WTC11 (cell line): Measurements from ENCODE around the gene CLDN20. TPM values are rescaled to one million over a fixed set of nuclear protein-coding genes. Genes with fewer than 3 reads are reported as not detected.

Source experiments
- ATAC-seq: fragments of 200-7000 bp; cut with Tn5 transposase; 2 replicates; pipeline ENCODE4 v1.10.0; 2021; ENCODE audit warnings: mild to moderate bottlenecking, moderate library complexity
- CTCF ChIA-PET: fragments of 300-600 bp; sonication (Branson Sonifier 250); formaldehyde crosslinking; loops from one replicate; lab custom pipeline; 2021; ENCODE audit warnings: antibody characterized with exemption; lab: Charles Lee
- POLR2A ChIA-PET: fragments of 350-600 bp; sonication (Branson Sonifier 250); formaldehyde crosslinking; loops from one replicate; lab custom pipeline; 2021; ENCODE audit warnings: antibody characterized with exemption; lab: Charles Lee
- DNase-seq: peaks from one replicate; pipeline ENCODE4 v3.0.0; 2021; ENCODE audit warnings: low spot score
- H3K27ac Mint-ChIP-seq: 2 replicates; pipeline ENCODE4 v1.8.0; 2021; ENCODE audit warnings: mixed read lengths
- H3K27me3 Mint-ChIP-seq: 2 replicates; pipeline ENCODE4 v1.8.0; 2021; ENCODE audit warnings: low read depth, mild to moderate bottlenecking, moderate library complexity, mixed read lengths
- H3K36me3 Mint-ChIP-seq: 2 replicates; pipeline ENCODE4 v1.8.0; 2021; ENCODE audit warnings: mixed read lengths
- H3K4me1 Mint-ChIP-seq: 2 replicates; pipeline ENCODE4 v1.8.0; 2022; ENCODE audit warnings: mixed read lengths
- H3K4me3 Mint-ChIP-seq: 2 replicates; pipeline ENCODE4 v1.8.0; 2021; ENCODE audit warnings: mild to moderate bottlenecking, moderate library complexity, mixed read lengths
- H3K9me3 Mint-ChIP-seq: 2 replicates; pipeline ENCODE4 v1.8.0; 2021; ENCODE audit warnings: mixed read lengths
- AFF4 ChIP-seq: sonication (generic); formaldehyde crosslinking; IDR thresholded peaks from 2 replicates; pipeline ENCODE4 v1.8.1; 2023; ENCODE audit warnings: mild to moderate bottlenecking, missing genetic modification reagents, borderline replicate concordance
- ATF6 ChIP-seq: sonication (generic); formaldehyde crosslinking; IDR thresholded peaks from 2 replicates; pipeline ENCODE4 v1.8.1; 2023; ENCODE audit warnings: mild to moderate bottlenecking, missing genetic modification reagents
- E2F4 ChIP-seq: sonication (generic); formaldehyde crosslinking; IDR thresholded peaks from 2 replicates; pipeline ENCODE4 v1.8.1; 2022; ENCODE audit warnings: low read depth, mild to moderate bottlenecking, moderate library complexity, missing genetic modification reagents, borderline replicate concordance
- E2F5 ChIP-seq: sonication (generic); formaldehyde crosslinking; IDR thresholded peaks from 2 replicates; pipeline ENCODE4 v1.8.1; 2022; ENCODE audit warnings: mild to moderate bottlenecking, moderate library complexity, missing genetic modification reagents
- ERG ChIP-seq: fragments of 250-450 bp; sonication (Bioruptor Pico); IDR thresholded peaks from 2 replicates; pipeline ENCODE4 v1.8.0; 2021; ENCODE audit warnings: mild to moderate bottlenecking
- GTF2I ChIP-seq: fragments of 250-450 bp; sonication (Bioruptor Pico); conservative IDR thresholded peaks from 2 replicates; pipeline ENCODE4 v1.4.0; 2021; ENCODE audit warnings: mild to moderate bottlenecking
- IRF2 ChIP-seq: sonication (generic); formaldehyde crosslinking; IDR thresholded peaks from 2 replicates; pipeline ENCODE4 v1.8.0; 2022; ENCODE audit warnings: low read depth, missing genetic modification reagents, borderline replicate concordance
- JAZF1 ChIP-seq: fragments of 250-450 bp; sonication (Bioruptor Pico); IDR thresholded peaks from 2 replicates; pipeline ENCODE4 v1.9.0; 2021; ENCODE audit warnings: moderate library complexity, mild to moderate bottlenecking, inconsistent platforms
- JUN ChIP-seq: sonication (generic); formaldehyde crosslinking; IDR thresholded peaks from 2 replicates; pipeline ENCODE4 v1.8.0; 2023; ENCODE audit warnings: mild to moderate bottlenecking, missing genetic modification reagents
- KAT7 ChIP-seq: sonication (generic); formaldehyde crosslinking; IDR thresholded peaks from 2 replicates; pipeline ENCODE4 v1.8.1; 2023; ENCODE audit warnings: missing genetic modification reagents, mild to moderate bottlenecking, borderline replicate concordance
- NFE2L1 ChIP-seq: sonication (generic); formaldehyde crosslinking; IDR thresholded peaks from 2 replicates; pipeline ENCODE4 v1.8.1; 2023; ENCODE audit warnings: missing genetic modification reagents
- NR1H2 ChIP-seq: sonication (generic); formaldehyde crosslinking; IDR thresholded peaks from 2 replicates; pipeline ENCODE4 v1.9.0; 2021; ENCODE audit warnings: mild to moderate bottlenecking, moderate library complexity, missing genetic modification reagents
- NR2C2 ChIP-seq: sonication (generic); formaldehyde crosslinking; IDR thresholded peaks from 2 replicates; pipeline ENCODE4 v1.8.0; 2022; ENCODE audit warnings: mild to moderate bottlenecking, missing genetic modification reagents
- RELA ChIP-seq: sonication (generic); formaldehyde crosslinking; IDR thresholded peaks from 2 replicates; pipeline ENCODE4 v1.8.1; 2022; ENCODE audit warnings: missing genetic modification reagents, mild to moderate bottlenecking, borderline replicate concordance
- RORB ChIP-seq: fragments of 250-450 bp; sonication (Bioruptor Pico); IDR thresholded peaks from 2 replicates; pipeline ENCODE4 v1.9.0; 2021; ENCODE audit warnings: mild to moderate bottlenecking
- SMAD3 ChIP-seq: sonication (generic); formaldehyde crosslinking; IDR thresholded peaks from 2 replicates; pipeline ENCODE4 v1.8.0; 2022; ENCODE audit warnings: missing genetic modification reagents, mild to moderate bottlenecking, borderline replicate concordance
- SOX15 ChIP-seq: fragments of 250-450 bp; sonication (Bioruptor Pico); IDR thresholded peaks from 2 replicates; pipeline ENCODE4 v1.9.0; 2021; ENCODE audit warnings: mild to moderate bottlenecking
- TCF7 ChIP-seq: sonication (generic); formaldehyde crosslinking; IDR thresholded peaks from 2 replicates; pipeline ENCODE4 v1.8.0; 2022; ENCODE audit warnings: mild to moderate bottlenecking, low read depth, missing genetic modification reagents, moderate library complexity
- TP53 ChIP-seq: sonication (generic); formaldehyde crosslinking; IDR thresholded peaks from 2 replicates; pipeline ENCODE4 v1.8.1; 2023; ENCODE audit warnings: mild to moderate bottlenecking, missing genetic modification reagents
- ZNF138 ChIP-seq: sonication (generic); formaldehyde crosslinking; conservative IDR thresholded peaks from 2 replicates; pipeline ENCODE4 v1.8.1; 2022; ENCODE audit warnings: mild to moderate bottlenecking, moderate library complexity, missing genetic modification reagents
- ZNF219 ChIP-seq: sonication (generic); formaldehyde crosslinking; IDR thresholded peaks from 2 replicates; pipeline ENCODE4 v1.8.0; 2023; ENCODE audit warnings: missing genetic modification reagents, mild to moderate bottlenecking, borderline replicate concordance
- ZNF396 ChIP-seq: fragments of 250-450 bp; sonication (Bioruptor Pico); IDR thresholded peaks from 2 replicates; pipeline ENCODE4 v1.8.0; 2021; ENCODE audit warnings: mild to moderate bottlenecking, moderate library complexity, borderline replicate concordance
- ZNF512 ChIP-seq: sonication (generic); formaldehyde crosslinking; IDR thresholded peaks from 2 replicates; pipeline ENCODE4 v1.8.1; 2022; ENCODE audit warnings: missing genetic modification reagents, borderline replicate concordance
- total RNA-seq: library from RNA; stranded (reverse); gene quantifications from 3 replicates; pipeline ENCODE4 v1.2.3, GENCODE V29; 2021

The CLDN20 gene
- total RNA-seq, 1 experiment from 2014 or later = not detected

GRCh38 chr6:155270561-155271091 is 6.8 kb downstream of the CLDN20 start:
- Mint-ChIP-seq H3K4me1 (peaks cover 24% of the 10 kb centered on the region), H3K9me3 (peaks cover 10% of the 10 kb centered on the region; the same call in 1 of the 2 replicates), H3K4me3 (no peak overlapping the region), H3K27me3 (no peaks in the 10 kb centered on the region), H3K27ac (peak overlapping the region; percentile 38; the same call in 1 of the 2 replicates), H3K36me3 (peaks cover 30% of the 10 kb centered on the region)
- TF ChIP-seq SMAD3 (CRISPR knock-in tag) (no peak), TCF7 (CRISPR knock-in tag) (no peak), SOX15 (CRISPR knock-in tag) (no peak), GTF2I (CRISPR knock-in tag) (no peak), AFF4 (no peak), ZNF219 (no peak), E2F4 (CRISPR knock-in tag) (no peak), ERG (no peak)
- CTCF ChIA-PET = interaction anchor here (1.2 to 1.4 kb wide), 2 partner anchors 23 to 93 kb away, joined by 3 to 4 read pairs; no protein-coding TSS in a partner anchor
- ATAC-seq (no peak), DNase-seq (no peak)
- POLR2A ChIA-PET = interaction anchor here (1.0 kb wide), 1 partner anchor 829 kb away, joined by 5 read pairs; no protein-coding TSS in a partner anchor

GRCh38 chr6:155271145-155271544 is 7.3 kb downstream of the CLDN20 start:
- Mint-ChIP-seq H3K36me3 (peaks cover 31% of the 10 kb centered on the region), H3K4me3 (no peak overlapping the region), H3K4me1 (peaks cover 24% of the 10 kb centered on the region), H3K27ac (no peak overlapping the region), H3K27me3 (no peaks in the 10 kb centered on the region), H3K9me3 (peaks cover 10% of the 10 kb centered on the region; the same call in 1 of the 2 replicates)
- ATAC-seq (no peak), DNase-seq (no peak)
- POLR2A ChIA-PET = interaction anchor here (1.0 kb wide), 1 partner anchor 830 kb away, joined by 5 read pairs; no protein-coding TSS in a partner anchor
- CTCF ChIA-PET = interaction anchor here (1.4 kb wide), 1 partner anchor 94 kb away, joined by 3 read pairs; no protein-coding TSS in a partner anchor
- TF ChIP-seq NR2C2 (CRISPR knock-in tag) (no peak), IRF2 (CRISPR knock-in tag) (no peak), JUN (CRISPR knock-in tag) (no peak), ZNF219 (no peak), E2F5 (CRISPR knock-in tag) (no peak), ZNF138 (CRISPR knock-in tag) (no peak), ATF6 (CRISPR knock-in tag) (no peak), RORB (CRISPR knock-in tag) (no peak), NFE2L1 (CRISPR knock-in tag) (no peak), RELA (CRISPR knock-in tag) (no peak), TP53 (CRISPR knock-in tag) (no peak), JAZF1 (CRISPR knock-in tag) (no peak), NR1H2 (no peak), KAT7 (CRISPR knock-in tag) (no peak), ZNF512 (no peak), SOX15 (CRISPR knock-in tag) (no peak), ZNF396 (no peak), GTF2I (CRISPR knock-in tag) (no peak)
